Type B pancreatic cell (in vitro differentiated cells): ENCODE data around the gene MMP24. TPM values are rescaled to one million over a fixed set of nuclear protein-coding genes. Genes with fewer than 3 reads are reported as not detected.
"Not testable (repeated sequence)": the region's sequence is repeated elsewhere in the genome, so short reads cannot be mapped to it uniquely, and the experiment has no call there.

Experiments
- DNase-seq: peaks from one replicate; pipeline ENCODE4 v3.0.0; 2021; ENCODE audit warnings: mixed read lengths; ENCODE audit not compliant: unreplicated experiment; ENCODE audit errors: extremely low spot score
- H3K27ac Mint-ChIP-seq: 2 replicates; pipeline ENCODE4 v1.8.0; 2021; ENCODE audit warnings: mild to moderate bottlenecking, mixed read lengths
- H3K27me3 Mint-ChIP-seq: 2 replicates; pipeline ENCODE4 v1.8.0; 2021; ENCODE audit warnings: mixed read lengths
- H3K36me3 Mint-ChIP-seq: 2 replicates; pipeline ENCODE4 v1.8.0; 2021; ENCODE audit warnings: mixed read lengths
- H3K4me1 Mint-ChIP-seq: one replicate; pipeline ENCODE4 v1.8.0; 2021; ENCODE audit warnings: mixed read lengths; ENCODE audit not compliant: unreplicated experiment
- H3K4me3 Mint-ChIP-seq: 2 replicates; pipeline ENCODE4 v1.8.0; 2021; ENCODE audit warnings: mild to moderate bottlenecking, mixed read lengths
- H3K9me3 Mint-ChIP-seq: 2 replicates; pipeline ENCODE4 v1.8.0; 2021; ENCODE audit warnings: mixed read lengths
- CTCF ChIP-seq: fragments of 200-600 bp; sonication (generic); conservative IDR thresholded peaks from 2 replicates; pipeline ENCODE4 v1.5.0; 2021; ENCODE audit warnings: antibody characterized with exemption, mild to moderate bottlenecking
- long read RNA-seq: library from polyadenylated mRNA; unstranded; transcript quantifications from one replicate; pipeline ENCODE4 v2.0.0, GENCODE V29; 2020
- total RNA-seq: library from RNA; stranded (reverse); gene quantifications from 2 replicates; pipeline ENCODE4 v1.2.1, GENCODE V29; 2021; ENCODE audit warnings: low replicate concordance

The MMP24 gene
- total RNA-seq = 2.2 and 2.6 TPM in 2 replicates
- long read RNA-seq, partial matches to known transcripts = 0 of 8 reads
- long read RNA-seq, other reads (novel, unspliced or antisense) = 8 of 8 reads

GRCh38 chr20:35226126-35226883, at the start of gene MMP24:
MMP24 (plus strand) TSS chr20:35226690; CDS start chr20:35226739, 49 bp downstream.
- no peak for TF ChIP-seq CTCF
- no peaks in the 10 kb centered on the region for H3K9me3 Mint-ChIP-seq
- no peak for DNase-seq
- H3K27ac Mint-ChIP-seq = no peak within 1 kb of the TSS
- H3K36me3 Mint-ChIP-seq = no peaks in the 10 kb centered on the region
- peak within 1 kb of the TSS; percentile 84 for H3K4me3 Mint-ChIP-seq
- peaks cover 65% of the 10 kb centered on the region for H3K27me3 Mint-ChIP-seq
- no peaks in the 10 kb centered on the region for H3K4me1 Mint-ChIP-seq

DNA sequence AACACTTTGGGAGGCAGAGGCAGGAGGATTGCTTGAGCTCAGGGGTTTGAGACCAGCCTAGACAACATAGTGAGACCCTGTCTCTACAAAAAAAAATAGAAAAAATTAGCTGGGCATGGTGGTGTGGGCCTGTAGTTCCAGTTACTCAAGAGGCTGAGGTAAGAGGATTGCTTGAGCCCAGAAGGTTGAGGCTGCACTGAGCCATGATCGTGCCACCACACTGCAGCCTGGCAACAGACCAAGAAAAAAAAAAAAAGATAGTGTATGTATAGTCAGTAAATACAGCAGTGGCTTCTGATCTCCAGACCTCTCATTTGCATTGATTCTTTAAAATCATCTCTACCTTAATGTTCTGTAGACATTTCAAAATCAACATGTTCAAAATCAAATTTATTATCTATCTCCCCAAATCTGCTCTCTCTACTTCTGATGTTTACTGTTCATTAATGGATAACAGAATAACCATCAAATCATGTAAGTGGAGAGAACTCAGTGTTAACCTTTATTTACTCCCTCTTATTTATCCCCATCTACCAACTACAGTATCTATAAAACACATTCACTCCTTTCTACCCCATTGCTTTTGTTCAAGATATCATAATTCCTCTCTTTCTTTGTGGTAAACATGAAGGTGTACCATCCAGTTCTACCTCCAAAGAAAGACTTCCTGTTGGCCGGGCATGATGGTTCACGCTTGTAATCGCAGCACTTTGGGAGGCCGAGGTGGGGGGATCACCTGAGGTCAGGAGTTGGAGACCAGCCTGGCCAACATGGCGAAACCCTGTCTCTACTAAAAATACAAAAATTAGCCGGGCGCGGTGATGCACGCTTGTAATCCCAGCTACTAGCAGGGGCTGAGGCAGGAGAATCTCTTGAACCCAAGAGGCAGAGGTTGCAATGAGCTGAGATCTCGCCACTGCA, 46.9 kb upstream of the MMP24 start:
- no peak for TF ChIP-seq CTCF
- H3K36me3 Mint-ChIP-seq = peaks cover 9% of the 10 kb centered on the region
- no peak overlapping the region for H3K27ac Mint-ChIP-seq
- no peak overlapping the region for H3K4me3 Mint-ChIP-seq
- no peaks in the 10 kb centered on the region for H3K4me1 Mint-ChIP-seq
- H3K27me3 Mint-ChIP-seq = peaks cover 3% of the 10 kb centered on the region
- DNase-seq = no peak
- no peaks in the 10 kb centered on the region for H3K9me3 Mint-ChIP-seq

DNA sequence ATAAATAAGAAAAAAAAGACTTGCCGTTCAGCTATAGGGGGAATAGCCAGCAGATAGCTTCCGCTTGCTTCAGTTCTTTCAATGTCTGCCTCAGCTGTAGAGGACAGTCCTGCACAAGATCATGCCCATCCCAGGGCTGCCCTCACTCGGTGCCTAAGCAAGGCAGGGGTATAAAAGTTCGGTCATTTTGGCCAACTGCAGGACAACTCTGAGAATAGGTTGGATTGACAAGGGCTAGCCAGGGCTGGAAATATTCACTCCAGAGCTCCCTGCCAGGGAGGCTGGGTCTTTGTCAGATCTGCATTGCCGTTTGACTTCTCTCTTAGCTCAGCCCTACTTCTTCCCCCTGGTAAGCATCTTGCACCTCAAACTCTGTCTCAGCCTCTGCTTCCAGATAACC, 46.2 kb upstream of the MMP24 start:
- no peak for TF ChIP-seq CTCF
- DNase-seq = no peak
- Mint-ChIP-seq H3K9me3 (no peaks in the 10 kb centered on the region), H3K27ac (no peak overlapping the region), H3K4me1 (no peaks in the 10 kb centered on the region), H3K36me3 (peaks cover 9% of the 10 kb centered on the region), H3K4me3 (no peak overlapping the region), H3K27me3 (peaks cover 3% of the 10 kb centered on the region)

GRCh38 chr20:35181731-35182130, 44.8 kb upstream of the MMP24 start:
- H3K36me3 Mint-ChIP-seq = peaks cover 9% of the 10 kb centered on the region
- no peak for DNase-seq
- no peak overlapping the region for H3K27ac Mint-ChIP-seq
- TF ChIP-seq CTCF = no peak
- H3K4me3 Mint-ChIP-seq = no peak overlapping the region
- no peaks in the 10 kb centered on the region for H3K27me3 Mint-ChIP-seq
- H3K4me1 Mint-ChIP-seq = no peaks in the 10 kb centered on the region
- no peaks in the 10 kb centered on the region for H3K9me3 Mint-ChIP-seq

DNA sequence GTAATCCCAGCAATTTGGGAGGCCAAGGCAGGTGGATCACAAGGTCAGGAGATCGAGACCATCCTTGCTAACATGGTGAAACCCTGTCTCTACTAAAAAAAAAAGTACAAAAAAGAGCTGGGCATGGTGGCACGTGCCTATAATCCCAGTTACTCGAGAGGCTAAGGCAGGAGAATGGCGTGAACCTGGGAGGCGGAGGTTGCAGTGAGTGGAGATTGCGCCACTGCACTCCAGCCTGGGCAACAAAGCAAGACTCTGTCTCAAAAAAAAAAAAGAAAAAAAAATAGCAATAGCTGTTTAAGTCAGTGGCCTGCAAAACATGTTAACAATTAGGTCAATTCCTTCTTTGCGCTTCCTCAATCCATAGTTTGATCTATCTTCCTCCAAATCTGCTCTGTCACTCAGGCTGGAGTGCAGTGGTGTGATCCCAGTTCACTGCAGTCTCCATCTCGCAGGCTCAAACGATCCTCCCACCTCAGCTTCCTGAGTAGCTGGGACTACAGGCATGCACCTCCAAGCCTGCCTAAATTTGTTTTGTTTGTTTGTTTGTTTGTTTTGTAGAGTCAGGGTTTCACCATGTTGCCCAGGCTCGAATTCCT, 39.7 kb upstream of the MMP24 start:
- not testable (repeated sequence) for H3K27me3 Mint-ChIP-seq, H3K27ac Mint-ChIP-seq, H3K4me1 Mint-ChIP-seq, H3K4me3 Mint-ChIP-seq, H3K9me3 Mint-ChIP-seq, DNase-seq, H3K36me3 Mint-ChIP-seq
